HG03025 (cell line): Measurements from ENCODE around the gene MAPK8IP2.

Source experiments
- ATAC-seq: cut with Tn5 transposase; IDR thresholded peaks from one replicate; pipeline ENCODE4 v1.9.1; 2021; ENCODE audit warnings: mild to moderate bottlenecking, moderate library complexity; ENCODE audit not compliant: unreplicated experiment, low FRiP score

The MAPK8IP2 gene

DNA sequence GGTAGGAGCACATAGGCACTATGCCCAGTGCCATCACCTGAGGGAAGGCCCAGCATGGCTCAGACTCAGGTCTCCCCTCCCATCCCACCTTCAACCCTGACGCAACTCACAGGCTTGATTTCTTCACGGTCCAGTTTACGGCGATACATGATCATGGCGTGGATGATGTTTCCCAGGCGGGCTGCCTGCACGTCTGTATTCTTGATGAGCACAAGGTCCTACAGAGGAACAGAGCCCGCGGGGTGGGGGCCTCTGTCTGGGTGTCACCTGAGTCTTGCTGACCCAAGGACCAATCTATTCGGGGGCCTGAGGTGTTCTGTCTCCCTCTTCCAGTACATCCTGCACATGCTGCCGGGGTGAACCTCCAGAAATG is 26.2 kb upstream of the MAPK8IP2 start:
- no peak for ATAC-seq

- ATAC-seq: no peak
These were observed 25.1 kb upstream of the MAPK8IP2 start for GRCh38 chr22:50575426-50575941.

GRCh38 chr22:50576070-50576469 is 24.5 kb upstream of the MAPK8IP2 start:
- ATAC-seq: no peak

GRCh38 chr22:50576806-50577696 is 23.5 kb upstream of the MAPK8IP2 start:
- ATAC-seq: no peak

- ATAC-seq: no peak
These were observed 23.0 kb upstream of the MAPK8IP2 start for GRCh38 chr22:50577697-50577986.

- ATAC-seq: no peak
These were observed 22.4 kb upstream of the MAPK8IP2 start, which contains the start of gene CPT1B for GRCh38 chr22:50577987-50578775. TSS of gene CPT1B (minus strand) at chr22:50578427. CDS start at chr22:50577915, 512 bp downstream.

DNA sequence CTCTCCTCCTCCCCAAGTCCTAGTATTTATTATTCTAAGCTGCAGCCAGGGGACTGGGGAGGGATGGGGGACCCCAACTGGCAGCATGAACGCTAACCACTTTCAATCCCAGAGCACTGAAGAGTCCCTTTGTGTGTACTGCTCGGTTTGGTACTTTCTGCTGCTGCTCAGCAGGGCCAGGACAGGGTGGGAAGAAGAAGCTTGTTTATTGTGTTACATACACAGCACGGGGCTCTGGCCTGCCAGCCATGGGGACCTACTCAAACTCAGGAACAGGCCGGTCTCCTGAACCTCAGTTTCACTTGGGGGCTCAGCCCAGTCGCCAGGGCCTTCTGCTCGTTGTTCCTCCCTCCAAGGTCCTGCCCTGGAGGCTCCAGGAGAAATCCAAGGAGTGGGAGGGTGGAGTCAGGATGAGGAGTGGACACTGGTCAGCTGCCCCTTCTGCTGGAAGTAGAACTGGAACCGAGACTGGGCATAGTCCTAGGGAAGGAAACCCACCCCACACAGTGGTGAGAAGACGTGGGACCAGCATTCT is 21.8 kb upstream of the MAPK8IP2 start:
- no peak for ATAC-seq

DNA sequence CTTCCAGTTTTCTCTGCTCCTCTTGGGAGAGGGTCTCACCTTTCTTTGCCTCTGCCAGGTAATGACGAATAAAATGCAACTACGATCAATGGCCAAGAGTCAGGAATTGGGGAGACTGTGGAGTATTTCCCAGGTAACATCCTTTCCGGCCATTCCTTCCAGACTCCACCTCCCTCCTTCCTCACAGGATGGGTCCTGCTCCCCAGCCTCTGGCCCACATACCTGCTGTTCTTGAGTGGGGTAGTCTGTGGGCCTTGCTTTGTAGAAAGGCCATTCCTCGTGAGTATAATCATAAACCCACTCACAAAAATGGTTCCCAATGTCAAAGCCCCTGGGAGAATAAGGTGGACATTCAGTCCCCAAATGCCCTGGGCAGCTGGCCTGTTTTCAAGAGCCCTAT is 20.8 kb upstream of the MAPK8IP2 start:
- ATAC-seq: no peak

DNA sequence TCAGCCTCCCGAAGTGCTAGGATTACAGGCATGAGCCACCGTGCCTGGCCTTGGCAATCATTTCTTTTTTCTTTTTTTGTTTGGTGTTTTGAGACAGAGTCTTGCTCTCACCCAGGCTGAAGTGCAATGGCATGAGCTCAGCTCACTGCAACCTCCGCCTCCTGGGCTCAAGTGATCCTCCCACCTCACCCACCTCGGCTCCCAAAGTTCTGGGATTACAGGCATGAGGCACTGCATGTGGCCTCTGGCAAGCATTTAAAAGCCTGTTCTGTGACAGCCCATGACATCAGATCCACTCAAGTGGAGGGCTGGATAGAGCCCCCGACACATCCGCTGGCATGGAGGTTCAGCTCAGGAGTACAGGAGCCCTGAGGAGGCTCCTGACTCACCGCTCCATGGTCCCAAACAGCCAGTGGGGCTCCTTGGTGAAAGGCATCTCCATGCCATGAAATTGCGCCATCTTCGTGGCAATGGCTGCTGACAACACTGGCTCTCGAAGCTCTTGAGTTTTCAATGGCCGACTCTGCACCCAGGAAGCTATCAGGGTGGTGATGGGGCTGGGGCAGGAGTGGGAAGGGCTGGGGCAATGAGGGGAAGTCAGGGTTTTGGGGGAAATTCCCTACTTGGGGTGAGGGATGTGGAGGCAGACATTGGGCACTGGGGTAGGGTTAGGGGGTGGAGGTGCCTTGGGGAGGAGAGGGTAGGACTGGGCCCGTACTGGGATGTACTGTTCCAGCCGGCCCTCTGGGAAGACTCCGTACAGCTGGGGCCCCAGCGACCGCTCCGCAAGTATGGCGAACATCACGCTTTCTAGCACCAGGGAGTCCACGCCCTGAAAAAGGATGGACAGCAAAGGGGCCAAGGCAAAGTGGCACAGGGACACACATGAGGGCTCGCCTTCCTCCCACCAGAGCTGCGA is 19.3 kb upstream of the MAPK8IP2 start:
- ATAC-seq: no peak

GRCh38 chr22:50581950-50582492 is 18.6 kb upstream of the MAPK8IP2 start:
- peak; percentile 13 for ATAC-seq

- ATAC-seq: peak; percentile 90
These were observed 17.9 kb upstream of the MAPK8IP2 start, which contains the start of gene CHKB for GRCh38 chr22:50582493-50583293. TSS of gene CHKB (minus strand) at chr22:50582849. CDS start at chr22:50582781, 68 bp downstream.

DNA sequence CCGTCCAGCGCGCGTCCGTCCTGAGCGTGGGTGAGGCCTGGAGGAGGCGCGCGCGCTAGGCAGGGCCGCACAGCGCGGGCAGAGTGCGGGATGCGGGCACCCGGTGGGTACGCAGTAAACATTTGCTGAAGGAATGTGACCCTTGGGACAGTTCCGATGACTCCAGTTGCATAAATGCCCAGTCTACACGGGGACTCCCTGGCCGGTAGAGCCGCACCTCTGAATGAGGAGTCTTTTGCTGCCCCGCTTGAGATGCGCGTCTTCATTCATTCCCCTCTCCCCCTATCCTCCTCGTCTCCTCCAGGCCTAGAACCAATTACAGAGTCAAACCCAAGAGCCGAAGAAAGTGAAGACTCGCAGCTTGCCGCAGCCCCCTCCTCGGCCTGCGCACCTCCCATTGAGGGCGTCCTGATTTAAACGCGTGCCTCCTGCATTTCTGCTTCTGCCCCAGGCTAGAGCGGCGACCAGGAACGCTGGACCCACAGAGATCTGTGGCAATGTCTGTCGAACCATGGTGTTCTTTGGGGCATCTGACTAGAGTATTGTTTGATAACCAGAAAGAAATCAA is 17.2 kb upstream of the MAPK8IP2 start:
- ATAC-seq: peak; percentile 17

DNA sequence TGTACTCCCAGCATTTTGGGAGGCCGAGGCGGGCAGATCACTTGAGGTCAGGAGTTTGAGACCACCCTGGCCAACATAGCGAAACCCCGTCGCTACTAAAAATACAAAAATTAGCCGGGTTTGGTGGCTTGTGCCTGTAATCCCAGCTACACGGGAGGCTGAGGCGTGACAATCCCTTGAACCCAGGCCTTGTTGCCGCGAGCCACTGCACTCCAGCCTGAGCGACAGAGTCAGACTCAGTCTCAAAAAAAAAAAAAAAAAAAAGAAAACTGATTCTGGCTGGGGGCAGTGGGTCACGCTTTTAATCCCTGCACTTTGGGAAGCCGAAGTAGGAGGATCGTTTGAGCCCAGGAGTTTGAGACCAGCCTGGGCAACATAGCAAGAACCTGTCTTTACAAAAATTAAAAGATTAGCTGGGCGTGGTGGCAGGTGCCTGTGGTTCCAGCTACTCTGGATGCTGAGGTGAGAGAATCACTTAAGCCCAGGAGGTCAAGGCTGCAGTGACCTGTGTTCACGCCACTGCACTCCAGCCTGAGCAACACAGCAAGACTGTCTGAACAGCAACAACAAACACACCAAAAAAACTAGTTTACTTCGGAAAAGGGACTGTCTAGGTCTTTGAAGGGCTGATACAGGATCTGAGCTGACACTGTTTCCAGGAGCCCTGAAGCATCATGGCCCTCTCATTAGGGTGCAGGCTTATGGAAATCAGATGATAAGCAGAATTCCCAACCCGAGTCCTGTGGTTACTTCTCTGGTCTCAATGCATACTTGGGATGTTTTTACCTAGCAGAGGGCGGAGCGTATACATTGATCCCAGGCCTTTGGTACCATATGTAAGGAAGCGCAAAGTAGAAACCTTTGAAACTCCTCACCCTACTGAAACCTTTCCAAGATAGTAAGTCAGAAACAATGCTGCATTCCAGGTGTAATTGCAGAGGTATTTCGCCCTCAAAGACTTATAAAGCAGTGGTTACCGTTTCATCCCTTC is 16.2 kb upstream of the MAPK8IP2 start:
- no peak for ATAC-seq

GRCh38 chr22:50585238-50585637 is 15.4 kb upstream of the MAPK8IP2 start:
- no peak for ATAC-seq

DNA sequence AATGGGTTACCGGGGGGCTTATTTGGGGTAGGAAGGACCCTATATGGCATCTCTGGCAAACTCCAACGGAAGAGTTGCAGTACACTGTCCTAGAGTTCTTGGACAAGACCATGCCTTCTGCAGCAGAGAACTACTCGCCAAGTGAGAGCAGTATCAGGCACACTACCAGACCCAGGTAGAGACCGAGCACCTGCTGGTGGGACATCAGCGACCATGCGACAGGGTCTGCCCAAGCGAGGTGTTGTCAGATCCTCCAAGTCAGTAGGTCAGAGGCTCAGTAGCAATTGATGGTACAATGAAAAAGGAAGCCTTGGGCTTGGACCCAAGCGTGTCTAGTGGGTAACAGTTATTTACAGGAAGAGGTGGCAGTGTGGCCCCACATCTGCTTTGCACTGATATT is 14.8 kb upstream of the MAPK8IP2 start:
- ATAC-seq: no peak

GRCh38 chr22:50586416-50586815 is 14.2 kb upstream of the MAPK8IP2 start:
- ATAC-seq: no peak

DNA sequence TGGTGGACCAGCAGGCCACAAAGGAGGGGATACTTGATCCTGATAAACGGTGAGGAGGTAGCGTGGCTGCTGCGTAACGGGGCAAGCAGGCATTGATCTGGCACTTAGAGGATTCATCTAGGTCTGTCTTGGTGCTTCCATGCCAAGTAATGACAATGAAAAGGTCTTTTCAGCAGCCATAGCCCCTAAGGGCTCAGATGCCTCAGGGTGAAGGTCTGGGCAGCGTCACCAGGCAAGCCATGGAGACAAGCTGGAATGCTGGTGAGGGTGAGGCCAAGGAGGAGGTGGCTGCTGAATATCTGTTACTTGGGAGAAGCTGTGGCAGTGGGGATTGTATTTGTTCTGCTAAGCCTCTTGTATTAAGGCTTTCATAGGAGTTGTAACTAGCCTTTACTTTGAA is 13.2 kb upstream of the MAPK8IP2 start:
- no peak for ATAC-seq

DNA sequence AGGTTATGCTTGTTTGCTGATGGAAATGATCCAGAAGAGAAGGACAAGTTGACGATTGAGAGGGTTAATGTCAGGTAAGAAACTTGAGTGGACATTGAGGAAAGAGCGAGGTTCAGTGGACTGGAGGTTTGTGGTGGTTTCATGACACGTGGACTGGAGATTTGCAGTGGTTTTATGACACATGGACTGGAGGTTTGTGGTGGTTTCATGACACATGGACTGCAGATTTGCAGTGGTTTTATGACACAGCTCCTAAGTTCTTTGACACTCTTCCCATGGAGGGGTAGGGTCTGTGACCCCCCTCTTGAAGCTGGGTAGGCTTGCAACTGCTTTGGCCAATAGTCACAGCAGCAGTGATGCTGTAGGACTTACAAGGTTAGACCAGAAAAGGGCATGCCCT is 5.4 kb upstream of the MAPK8IP2 start:
- ATAC-seq: no peak
